Liver (tissue), 9 donors: ENCODE data around the gene PRRT2. TPM values are rescaled to one million over a fixed set of nuclear protein-coding genes. Genes with fewer than 3 reads are reported as not detected.

Experiments used
- DNase-seq: peaks from one replicate; pipeline ENCODE4 v3.0.0-alpha.2; 2017; ENCODE audit warnings: low spot score
- H3K27ac ChIP-seq, 2 donors: one replicate each; pipeline ENCODE4 v1.7.0; 2013; ENCODE audit warnings: inconsistent platforms in 2 of 2, low read length in 2 of 2, control low read depth in 1 of 2, low read depth in 1 of 2, mild to moderate bottlenecking in 1 of 2
- H3K27me3 ChIP-seq, 4 donors: one replicate each; pipeline versions ENCODE4 v1.6.1 to v1.7.0; 2013; ENCODE audit warnings: low read length in 3 of 4, inconsistent platforms in 1 of 4, mild to moderate bottlenecking in 1 of 4, moderate library complexity in 1 of 4; ENCODE audit not compliant: control insufficient read depth in 4 of 4, insufficient read depth in 4 of 4
- H3K36me3 ChIP-seq, 4 donors: one replicate each; pipeline versions ENCODE4 v1.6.1 to v1.7.0; 2013; ENCODE audit warnings: low read length in 3 of 4, mild to moderate bottlenecking in 3 of 4, low read depth in 1 of 4, moderate library complexity in 1 of 4; ENCODE audit not compliant: control insufficient read depth in 4 of 4, insufficient read depth in 3 of 4
- H3K4me1 ChIP-seq, 4 donors: one replicate each; pipeline versions ENCODE4 v1.6.1 to v1.7.0; 2013; ENCODE audit warnings: low read length in 3 of 4, mild to moderate bottlenecking in 3 of 4, moderate library complexity in 1 of 4; ENCODE audit not compliant: control insufficient read depth in 4 of 4, insufficient read depth in 4 of 4
- H3K4me3 ChIP-seq, 3 donors: one replicate each; pipeline versions ENCODE4 v1.6.1 to v1.7.0; 2013; ENCODE audit warnings: low read length in 3 of 3, control low read depth in 1 of 3, low read depth in 1 of 3, mild to moderate bottlenecking in 1 of 3
- H3K9ac ChIP-seq, 2 donors: one replicate each; pipeline ENCODE4 v1.7.0; 2013; ENCODE audit warnings: low read length in 2 of 2, mild to moderate bottlenecking in 2 of 2, moderate library complexity in 2 of 2, control low read depth in 1 of 2, low read depth in 1 of 2
- H3K9me3 ChIP-seq, 4 donors: one replicate each; pipeline versions ENCODE4 v1.6.1 to v1.7.0; 2013; ENCODE audit warnings: low read length in 3 of 4; ENCODE audit not compliant: control insufficient read depth in 4 of 4
- EGR1 ChIP-seq, 2 donors: IDR thresholded peaks; 2 replicates each; pipeline ENCODE4 v1.6.1; 2016 to 2018; ENCODE audit warnings: antibody characterized with exemption in 2 of 2, low read depth in 2 of 2
- FOXA2 ChIP-seq: IDR thresholded peaks from 2 replicates; pipeline ENCODE4 v1.6.1; 2016; ENCODE audit warnings: antibody characterized with exemption
- HNF4A ChIP-seq, 2 donors: conservative IDR thresholded peaks; 2 replicates each; pipeline ENCODE4 v1.6.1; 2016; ENCODE audit warnings: antibody characterized with exemption in 2 of 2, mild to moderate bottlenecking in 2 of 2
- HNF4G ChIP-seq: IDR thresholded peaks from 2 replicates; pipeline ENCODE4 v1.6.1; 2016; ENCODE audit warnings: antibody characterized with exemption
- NR2F2 ChIP-seq: IDR thresholded peaks from 2 replicates; pipeline ENCODE4 v1.6.1; 2016; ENCODE audit warnings: antibody characterized with exemption
- RXRA ChIP-seq, 2 donors: IDR thresholded peaks; 2 replicates each; pipeline ENCODE4 v1.6.1; 2017 to 2018; ENCODE audit warnings: antibody characterized with exemption in 2 of 2, mild to moderate bottlenecking in 1 of 2
- SP1 ChIP-seq: IDR thresholded peaks from 2 replicates; pipeline ENCODE4 v1.6.1; 2018; ENCODE audit warnings: antibody characterized with exemption, mild to moderate bottlenecking
- TAF1 ChIP-seq: conservative IDR thresholded peaks from 2 replicates; pipeline ENCODE4 v1.6.1; 2016; ENCODE audit warnings: antibody characterized with exemption, mild to moderate bottlenecking
- YY1 ChIP-seq: IDR thresholded peaks from 2 replicates; pipeline ENCODE4 v1.6.1; 2016; ENCODE audit warnings: antibody characterized with exemption, mild to moderate bottlenecking
- WGBS: extraction: QIAGEN DNeasy Blood & Tissue Kit; methylation state at CpG from one replicate; pipeline ENCODE4 v1.1.7; 2013; 5-methylcytosine and 5-hydroxymethylcytosine counted together
- polyA plus RNA-seq, 2 donors: library from polyadenylated mRNA; stranded (reverse) in 1 of 2; unstranded in 1 of 2; fragments of 200-250 nt in 1 of 2; fragments of >200 nt in 1 of 2; fragmentation: Nextera tagmentation in 1 of 2; extraction: Ambion mirVana in 1 of 2; gene quantifications; one replicate each; pipeline versions ENCODE4 v1.2.1 to v1.2.3, GENCODE V29; 2013 to 2015
- total RNA-seq, 2 donors: library from RNA; depleted of rRNA; stranded (reverse); fragments of >200 nt; gene quantifications; one replicate each; pipeline ENCODE4 v1.2.3, GENCODE V29; 2014
- TF ChIP-seq, protein P1 (sequence below): IDR thresholded peaks from 2 replicates; pipeline ENCODE4 v1.6.1; 2016; ENCODE audit warnings: antibody characterized with exemption
- TF ChIP-seq, protein P2 (sequence below): IDR thresholded peaks from 2 replicates; pipeline ENCODE4 v1.6.1; 2016; ENCODE audit warnings: antibody characterized with exemption, mild to moderate bottlenecking
- TF ChIP-seq, protein P3 (sequence below): fragments of 150-350 bp; IDR thresholded peaks from 2 replicates; pipeline ENCODE4 v1.5.1; 2017; ENCODE audit warnings: improper control_type of control experiment, low read depth, low read length; ENCODE audit not compliant: missing input control
- donor health status: healthy.
- donor health status: healthy.
- donor health status: healthy.
- donor health status: healthy.
- donor health status: healthy.

The PRRT2 gene
- total and polyA plus RNA-seq, 4 donors, result 0.09 to 0.59 (median 0.22) TPM

DNA sequence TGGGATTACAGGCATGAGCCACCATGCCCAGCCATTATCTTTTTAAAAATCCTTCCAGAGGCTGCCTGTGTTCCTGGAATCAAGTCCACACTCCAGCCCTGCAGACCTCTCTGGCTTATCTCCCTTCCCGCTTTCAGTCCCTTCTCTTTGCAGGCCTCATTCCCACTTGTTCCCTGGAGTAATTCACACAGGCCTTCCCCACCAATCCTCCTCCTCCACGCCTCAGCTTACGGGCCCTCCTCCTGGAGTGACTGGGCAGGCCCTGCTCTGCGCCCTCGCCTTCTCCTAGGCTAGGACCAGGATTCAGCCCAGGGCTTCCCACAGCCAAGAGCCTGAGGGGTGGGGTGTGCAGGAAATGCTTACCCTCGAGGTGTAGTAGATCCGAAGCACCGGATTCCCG lies 48.2 kb downstream of the PRRT2 start:
- Histone ChIP-seq H3K9ac (no peak overlapping the region), H3K4me1 (peaks cover 7 to 36% (median 22%) of the 10 kb centered on the region in 4 donors), H3K36me3 (peaks cover 0 to 19% (median 8%) of the 10 kb centered on the region in 4 donors), H3K9me3 (no peaks in the 10 kb centered on the region), H3K27me3 (no peaks in the 10 kb centered on the region), H3K27ac (no peak overlapping the region), H3K4me3 (no peak overlapping the region)
- 96% methylated on average over 9 of the region's 9 CpGs for WGBS
- TF ChIP-seq FOXA2 (no peak), HNF4A (conservative IDR thresholded peaks at IDR 0.05) (no peak), RXRA (IDR thresholded peaks at IDR 0.05) (no peak)
- no peak for DNase-seq

DNA sequence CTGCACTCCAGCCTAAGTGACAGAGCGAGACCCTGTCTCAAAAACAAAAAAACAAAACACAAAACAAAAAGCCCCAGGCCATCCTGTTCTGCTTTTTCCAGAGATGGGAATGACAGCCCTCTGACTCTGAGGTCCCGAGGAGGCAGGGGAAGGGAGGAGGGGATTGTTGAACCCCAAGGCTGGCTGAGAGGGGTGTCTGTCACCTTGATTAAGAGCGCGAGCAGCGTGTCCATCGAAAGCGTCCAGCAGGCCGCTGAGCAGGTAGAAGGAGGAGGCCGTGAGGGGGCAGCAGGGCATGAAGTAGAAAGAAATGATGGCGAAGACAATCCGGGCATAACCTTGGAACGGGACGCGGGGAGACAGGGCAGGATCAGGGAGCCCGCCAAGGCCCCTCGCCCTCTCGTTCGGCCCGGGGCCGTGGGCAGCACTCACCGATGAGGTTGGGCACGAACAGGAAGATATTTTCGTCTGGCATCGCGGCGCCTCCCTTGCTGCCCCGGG lies 50.4 kb downstream of the PRRT2 start:
- peak overlapping the region; percentile 56 to 97 for H3K9ac ChIP-seq
- TF ChIP-seq, protein P1, sequence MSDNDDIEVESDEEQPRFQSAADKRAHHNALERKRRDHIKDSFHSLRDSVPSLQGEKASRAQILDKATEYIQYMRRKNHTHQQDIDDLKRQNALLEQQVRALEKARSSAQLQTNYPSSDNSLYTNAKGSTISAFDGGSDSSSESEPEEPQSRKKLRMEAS, result no peak
- TF ChIP-seq NR2F2, result no peak
- TF ChIP-seq, protein P2, sequence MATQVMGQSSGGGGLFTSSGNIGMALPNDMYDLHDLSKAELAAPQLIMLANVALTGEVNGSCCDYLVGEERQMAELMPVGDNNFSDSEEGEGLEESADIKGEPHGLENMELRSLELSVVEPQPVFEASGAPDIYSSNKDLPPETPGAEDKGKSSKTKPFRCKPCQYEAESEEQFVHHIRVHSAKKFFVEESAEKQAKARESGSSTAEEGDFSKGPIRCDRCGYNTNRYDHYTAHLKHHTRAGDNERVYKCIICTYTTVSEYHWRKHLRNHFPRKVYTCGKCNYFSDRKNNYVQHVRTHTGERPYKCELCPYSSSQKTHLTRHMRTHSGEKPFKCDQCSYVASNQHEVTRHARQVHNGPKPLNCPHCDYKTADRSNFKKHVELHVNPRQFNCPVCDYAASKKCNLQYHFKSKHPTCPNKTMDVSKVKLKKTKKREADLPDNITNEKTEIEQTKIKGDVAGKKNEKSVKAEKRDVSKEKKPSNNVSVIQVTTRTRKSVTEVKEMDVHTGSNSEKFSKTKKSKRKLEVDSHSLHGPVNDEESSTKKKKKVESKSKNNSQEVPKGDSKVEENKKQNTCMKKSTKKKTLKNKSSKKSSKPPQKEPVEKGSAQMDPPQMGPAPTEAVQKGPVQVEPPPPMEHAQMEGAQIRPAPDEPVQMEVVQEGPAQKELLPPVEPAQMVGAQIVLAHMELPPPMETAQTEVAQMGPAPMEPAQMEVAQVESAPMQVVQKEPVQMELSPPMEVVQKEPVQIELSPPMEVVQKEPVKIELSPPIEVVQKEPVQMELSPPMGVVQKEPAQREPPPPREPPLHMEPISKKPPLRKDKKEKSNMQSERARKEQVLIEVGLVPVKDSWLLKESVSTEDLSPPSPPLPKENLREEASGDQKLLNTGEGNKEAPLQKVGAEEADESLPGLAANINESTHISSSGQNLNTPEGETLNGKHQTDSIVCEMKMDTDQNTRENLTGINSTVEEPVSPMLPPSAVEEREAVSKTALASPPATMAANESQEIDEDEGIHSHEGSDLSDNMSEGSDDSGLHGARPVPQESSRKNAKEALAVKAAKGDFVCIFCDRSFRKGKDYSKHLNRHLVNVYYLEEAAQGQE, result no peak
- no peak for TF ChIP-seq EGR1 (IDR thresholded peaks at IDR 0.05; ENCODE audit: low read depth in 2 of 2)
- TF ChIP-seq YY1, result no peak
- TF ChIP-seq, protein P3, sequence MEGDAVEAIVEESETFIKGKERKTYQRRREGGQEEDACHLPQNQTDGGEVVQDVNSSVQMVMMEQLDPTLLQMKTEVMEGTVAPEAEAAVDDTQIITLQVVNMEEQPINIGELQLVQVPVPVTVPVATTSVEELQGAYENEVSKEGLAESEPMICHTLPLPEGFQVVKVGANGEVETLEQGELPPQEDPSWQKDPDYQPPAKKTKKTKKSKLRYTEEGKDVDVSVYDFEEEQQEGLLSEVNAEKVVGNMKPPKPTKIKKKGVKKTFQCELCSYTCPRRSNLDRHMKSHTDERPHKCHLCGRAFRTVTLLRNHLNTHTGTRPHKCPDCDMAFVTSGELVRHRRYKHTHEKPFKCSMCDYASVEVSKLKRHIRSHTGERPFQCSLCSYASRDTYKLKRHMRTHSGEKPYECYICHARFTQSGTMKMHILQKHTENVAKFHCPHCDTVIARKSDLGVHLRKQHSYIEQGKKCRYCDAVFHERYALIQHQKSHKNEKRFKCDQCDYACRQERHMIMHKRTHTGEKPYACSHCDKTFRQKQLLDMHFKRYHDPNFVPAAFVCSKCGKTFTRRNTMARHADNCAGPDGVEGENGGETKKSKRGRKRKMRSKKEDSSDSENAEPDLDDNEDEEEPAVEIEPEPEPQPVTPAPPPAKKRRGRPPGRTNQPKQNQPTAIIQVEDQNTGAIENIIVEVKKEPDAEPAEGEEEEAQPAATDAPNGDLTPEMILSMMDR, result no peak
- no peak for TF ChIP-seq HNF4G
- TF ChIP-seq FOXA2, result no peak
- no peak for TF ChIP-seq SP1
- no peak for TF ChIP-seq RXRA (IDR thresholded peaks at IDR 0.05)
- no peak for TF ChIP-seq TAF1
- no peak for TF ChIP-seq HNF4A (conservative IDR thresholded peaks at IDR 0.05)
- no peaks in the 10 kb centered on the region for H3K9me3 ChIP-seq
- H3K27me3 ChIP-seq, result no peaks in the 10 kb centered on the region
- H3K4me1 ChIP-seq, result peaks cover 7 to 36% (median 22%) of the 10 kb centered on the region in 4 donors
- WGBS, result 3% methylated on average over 27 of the region's 27 CpGs
- peaks cover 0 to 19% (median 8%) of the 10 kb centered on the region in 4 donors for H3K36me3 ChIP-seq
- peak overlapping the region; percentile 88 to 95 for H3K27ac ChIP-seq
- peak; percentile 45 for DNase-seq
- H3K4me3 ChIP-seq, result peak overlapping the region; percentile 87 to 98 (median 93)
